ENCODE results near the gene ZFAND3.

DNA sequence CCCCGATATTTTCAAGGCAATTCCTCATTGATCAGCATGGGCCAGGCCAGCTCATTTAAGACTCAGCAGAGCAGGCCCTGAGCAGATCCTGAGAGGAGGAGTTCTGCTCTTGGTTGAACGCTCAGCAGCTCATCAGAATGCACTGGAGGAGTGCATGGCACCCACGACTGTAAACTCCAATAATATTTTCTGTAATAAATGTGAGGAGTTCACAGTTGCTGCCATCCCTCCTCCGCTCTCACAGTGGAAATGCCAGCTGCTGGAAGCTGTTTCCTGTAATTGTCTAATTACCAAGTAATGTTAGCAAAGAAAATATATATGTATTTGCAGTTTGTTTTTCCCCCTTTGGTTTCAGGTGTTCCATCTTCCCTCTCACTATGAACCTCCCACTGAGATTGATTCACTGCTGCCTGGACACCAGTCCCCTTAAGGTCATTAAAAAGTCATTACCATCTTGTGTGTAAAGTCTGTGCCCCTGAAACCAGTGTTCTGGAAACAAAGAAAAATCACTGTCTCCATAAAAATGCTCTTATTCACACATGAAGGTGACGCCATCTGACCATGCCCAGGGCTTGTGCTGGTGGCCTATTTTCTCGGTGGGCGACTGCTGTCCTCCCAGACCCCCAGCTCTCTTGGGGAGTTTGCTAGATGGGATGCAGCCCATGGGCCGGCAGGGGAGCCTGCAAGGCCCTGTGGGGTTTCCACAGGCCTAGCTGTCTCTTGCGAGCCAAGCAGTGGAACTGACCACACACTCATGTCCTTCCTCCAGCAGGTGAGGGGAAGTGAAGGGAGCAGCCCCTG, 374.2 kb downstream of the ZFAND3 start:
- TF ChIP-seq, protein P1, sequence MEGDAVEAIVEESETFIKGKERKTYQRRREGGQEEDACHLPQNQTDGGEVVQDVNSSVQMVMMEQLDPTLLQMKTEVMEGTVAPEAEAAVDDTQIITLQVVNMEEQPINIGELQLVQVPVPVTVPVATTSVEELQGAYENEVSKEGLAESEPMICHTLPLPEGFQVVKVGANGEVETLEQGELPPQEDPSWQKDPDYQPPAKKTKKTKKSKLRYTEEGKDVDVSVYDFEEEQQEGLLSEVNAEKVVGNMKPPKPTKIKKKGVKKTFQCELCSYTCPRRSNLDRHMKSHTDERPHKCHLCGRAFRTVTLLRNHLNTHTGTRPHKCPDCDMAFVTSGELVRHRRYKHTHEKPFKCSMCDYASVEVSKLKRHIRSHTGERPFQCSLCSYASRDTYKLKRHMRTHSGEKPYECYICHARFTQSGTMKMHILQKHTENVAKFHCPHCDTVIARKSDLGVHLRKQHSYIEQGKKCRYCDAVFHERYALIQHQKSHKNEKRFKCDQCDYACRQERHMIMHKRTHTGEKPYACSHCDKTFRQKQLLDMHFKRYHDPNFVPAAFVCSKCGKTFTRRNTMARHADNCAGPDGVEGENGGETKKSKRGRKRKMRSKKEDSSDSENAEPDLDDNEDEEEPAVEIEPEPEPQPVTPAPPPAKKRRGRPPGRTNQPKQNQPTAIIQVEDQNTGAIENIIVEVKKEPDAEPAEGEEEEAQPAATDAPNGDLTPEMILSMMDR (conservative IDR thresholded peaks at IDR 0.05; ENCODE audit: low read depth in 2 of 2) = no peak
- TF ChIP-seq STAT1 (IDR thresholded peaks at IDR 0.05; ENCODE audit: unreplicated experiment) = no peak

Data from GM23338 (cell line).